Kidney (tissue), 14 donors: Measurements from ENCODE around the gene MOB3B. TPM values are rescaled to one million over a fixed set of nuclear protein-coding genes. Genes with fewer than 3 reads are reported as not detected.

Experiments used
- DNase-seq, 5 donors: peaks; one replicate each; pipeline ENCODE4 v3.0.0-alpha.2; 2013 to 2020
- FAIRE-seq: peaks from 2 replicates; lab custom pipeline; 2012; peaks lifted over from hg19 to GRCh38; lab: Jason Lieb, UNC
- H3K27ac ChIP-seq, 2 donors: one replicate each; pipeline ENCODE4 v1.7.0; 2013; ENCODE audit warnings: low read depth in 2 of 2, low read length in 2 of 2, inconsistent platforms in 1 of 2
- H3K27me3 ChIP-seq: one replicate; pipeline ENCODE4 v1.7.1; 2013; ENCODE audit warnings: low read length, inconsistent platforms; ENCODE audit not compliant: control insufficient read depth, insufficient read depth
- H3K36me3 ChIP-seq, 3 donors: one replicate each; pipeline versions ENCODE4 v1.7.0 to v1.7.1; 2013; ENCODE audit warnings: low read length in 3 of 3, control low read depth in 1 of 3, inconsistent platforms in 1 of 3; ENCODE audit not compliant: insufficient read depth in 3 of 3, control insufficient read depth in 2 of 3
- H3K4me1 ChIP-seq, 3 donors: one replicate each; pipeline versions ENCODE4 v1.7.0 to v1.7.1; 2013; ENCODE audit warnings: low read length in 3 of 3, inconsistent platforms in 1 of 3, low read depth in 1 of 3; ENCODE audit not compliant: control insufficient read depth in 2 of 3, insufficient read depth in 2 of 3
- H3K4me3 ChIP-seq, 3 donors: one replicate each; pipeline versions ENCODE4 v1.7.0 to v1.8.1; 2013; ENCODE audit warnings: low read length in 3 of 3, control low read depth in 1 of 3, inconsistent platforms in 1 of 3
- H3K9ac ChIP-seq, 3 donors: one replicate each; pipeline versions ENCODE4 v1.7.0 to v1.7.1; 2013; ENCODE audit warnings: low read length in 3 of 3, control low read depth in 1 of 3, inconsistent platforms in 1 of 3
- H3K9me3 ChIP-seq, 3 donors: one replicate each; pipeline versions ENCODE4 v1.7.0 to v1.7.1; 2013; ENCODE audit warnings: low read length in 3 of 3, control low read depth in 1 of 3, inconsistent platforms in 1 of 3; ENCODE audit not compliant: control insufficient read depth in 2 of 3, insufficient read depth in 1 of 3
- CTCF ChIP-seq: IDR thresholded peaks from 3 replicates; pipeline ENCODE4 v1.5.1; 2012; ENCODE audit warnings: mild to moderate bottlenecking, moderate library complexity, borderline replicate concordance; ENCODE audit not compliant: insufficient read depth; ENCODE audit errors: extremely low read depth
- intact Hi-C: fragments of 100-400 bp; cut with DNase I; formaldehyde crosslinking; loops from one replicate; pipeline ENCODE4 v1.11.1; 2022
- polyA plus RNA-seq: library from polyadenylated mRNA; stranded (reverse); fragments of 350-450 nt; fragmentation: Illumina TruSeq; extraction: RNeasy Lipid Tissue Mini Kit (QIAGEN cat#74804); gene quantifications from one replicate; pipeline ENCODE4 v1.2.3, GENCODE V29; 2014; ENCODE audit warnings: low read depth, low replicate concordance; ENCODE audit not compliant: insufficient read depth
- total RNA-seq: library from RNA; stranded (reverse); fragmentation: NEBNext Ultra II Directional; extraction: Animal tissue kit (Norgen Biotek cat#: 25700); gene quantifications from one replicate; pipeline ENCODE4 v1.2.1, GENCODE V29; 2021
- donor health status: control.
- donor health status: control.
- donor health status: control.
- donor health status: control.
- donor health status: control.
- donor health status: DM: yes; HTN: yes; CAD: no.
- donor health status: Normal renal cell carcinoma (clear cell type).

MOB3B gene
- total and polyA plus RNA-seq, 2 donors from 2014 or later = 5.9 to 22.5 TPM

- FAIRE-seq = no peak
- H3K27me3 ChIP-seq = no peaks in the 10 kb centered on the region
- no peaks in the 10 kb centered on the region for H3K36me3 ChIP-seq
- no peak overlapping the region for H3K9ac ChIP-seq
- intact Hi-C loops = no loop called here
- H3K4me1 ChIP-seq = peaks cover 9 to 32% (median 12%) of the 10 kb centered on the region in 3 donors
- DNase-seq = no peak
- no peak overlapping the region for H3K27ac ChIP-seq
- no peak for TF ChIP-seq CTCF
- H3K4me3 ChIP-seq = no peak overlapping the region
- H3K9me3 ChIP-seq = no peaks in the 10 kb centered on the region
Measured at GRCh38 chr9:27384262-27385014, 145.2 kb downstream of the MOB3B start.

DNA sequence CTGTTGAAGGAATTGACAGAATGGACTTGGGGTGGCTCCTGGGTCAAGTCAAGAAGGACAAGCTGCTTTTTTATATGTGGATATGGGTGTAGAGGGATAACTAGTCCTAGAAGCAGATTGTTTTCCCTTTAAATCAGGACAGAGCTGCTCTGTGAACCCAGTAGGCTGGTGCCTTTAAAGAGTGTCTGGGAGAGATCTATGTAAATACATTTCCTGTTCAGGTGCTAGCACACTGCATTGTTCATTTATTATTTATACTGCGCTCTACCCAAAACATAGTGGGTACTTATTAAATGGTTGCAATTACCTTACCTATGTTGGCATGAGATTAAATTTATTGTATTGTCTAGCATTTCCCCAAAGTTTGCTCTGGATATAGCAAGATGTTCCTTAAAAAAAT, 146.1 kb downstream of the MOB3B start:
- H3K4me1 ChIP-seq = peaks cover 9 to 37% (median 20%) of the 10 kb centered on the region in 3 donors
- H3K9ac ChIP-seq = no peak overlapping the region
- H3K9me3 ChIP-seq = no peaks in the 10 kb centered on the region
- no peak overlapping the region for H3K27ac ChIP-seq
- H3K36me3 ChIP-seq = no peaks in the 10 kb centered on the region
- no peak for DNase-seq
- H3K27me3 ChIP-seq = no peaks in the 10 kb centered on the region
- no peak for FAIRE-seq
- intact Hi-C loops = no loop called here
- no peak for TF ChIP-seq CTCF
- H3K4me3 ChIP-seq = no peak overlapping the region

- H3K9ac ChIP-seq = no peak overlapping the region
- no peaks in the 10 kb centered on the region for H3K27me3 ChIP-seq
- peaks cover 9 to 39% (median 25%) of the 10 kb centered on the region in 3 donors for H3K4me1 ChIP-seq
- no peak overlapping the region for H3K4me3 ChIP-seq
- H3K36me3 ChIP-seq = no peaks in the 10 kb centered on the region
- TF ChIP-seq CTCF = no peak
- H3K9me3 ChIP-seq = no peaks in the 10 kb centered on the region
- intact Hi-C loops = no loop called here
- FAIRE-seq (no peak), DNase-seq (no peak)
- H3K27ac ChIP-seq = no peak overlapping the region
Measured at GRCh38 chr9:27382975-27383374, 146.6 kb downstream of the MOB3B start.
